HG02840 (cell line): ENCODE data around the gene ANKRD28.
"Not testable (repeated sequence)": the region's sequence is repeated elsewhere in the genome, so short reads cannot be mapped to it uniquely, and the experiment has no call there.

ENCODE experiments used
- ATAC-seq: cut with Tn5 transposase; IDR thresholded peaks from one replicate; pipeline ENCODE4 v1.9.1; 2021; ENCODE audit warnings: mild to moderate bottlenecking, moderate library complexity, moderate number of reproducible peaks; ENCODE audit not compliant: unreplicated experiment, low FRiP score

The ANKRD28 gene

DNA sequence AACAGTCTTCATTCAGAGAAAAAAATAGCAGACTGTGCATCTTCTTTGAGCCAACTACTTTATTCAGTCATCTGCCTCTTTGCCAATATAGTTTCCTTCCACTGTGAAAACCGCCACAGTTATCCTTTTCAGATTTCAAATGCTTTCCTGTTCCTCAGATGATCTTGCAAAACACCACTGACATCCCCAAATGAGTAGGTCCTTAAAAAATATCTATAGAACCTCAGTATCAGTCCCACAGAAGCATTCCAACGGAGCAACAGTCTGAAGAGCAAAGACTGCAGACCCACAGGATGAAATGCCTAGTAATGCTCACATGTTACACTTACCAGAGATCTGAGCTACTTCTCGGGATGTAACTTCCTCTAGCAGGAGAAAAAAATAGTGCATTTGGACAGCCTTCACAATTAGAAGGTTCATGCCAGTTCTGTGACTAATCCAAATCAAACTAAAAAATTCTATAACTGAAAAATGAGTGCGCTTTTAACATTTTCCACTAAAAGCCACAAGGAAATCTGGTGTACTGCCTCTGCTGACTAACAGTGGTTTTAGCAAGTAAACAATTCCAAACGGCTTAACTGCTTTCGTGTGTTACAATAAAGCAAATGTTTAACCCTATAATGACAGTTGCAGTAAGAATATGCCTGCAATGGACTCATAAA, at the start of gene ANKRD28:
ANKRD28 (minus strand) TSS at position 338 of the 662 bp plus-strand sequence. CDS start 1,458 bp downstream, outside the sequence.
- no peak for ATAC-seq

DNA sequence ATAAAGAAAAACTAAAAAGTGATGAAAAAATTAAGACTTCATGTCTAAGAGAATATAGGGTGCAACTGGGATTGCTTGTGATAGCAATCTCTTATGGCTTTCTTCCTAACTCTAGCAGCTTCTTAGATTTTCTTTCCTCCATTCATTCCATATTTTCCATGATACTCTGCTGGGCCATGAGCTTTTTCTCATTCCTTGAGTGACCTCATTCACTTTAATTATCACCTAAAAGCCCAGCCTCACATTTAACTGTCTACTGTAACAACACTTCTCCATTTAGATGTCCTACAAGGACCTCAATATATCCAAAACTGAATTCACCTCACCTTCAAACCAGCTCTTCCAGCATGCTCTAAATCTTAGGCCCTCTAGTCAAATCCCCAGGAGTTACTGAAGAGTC, 49.5 kb upstream of the ANKRD28 start:
- ATAC-seq: no peak

- no peak for ATAC-seq
These were observed 48.8 kb upstream of the ANKRD28 start for GRCh38 chr3:15846606-15847005.

DNA sequence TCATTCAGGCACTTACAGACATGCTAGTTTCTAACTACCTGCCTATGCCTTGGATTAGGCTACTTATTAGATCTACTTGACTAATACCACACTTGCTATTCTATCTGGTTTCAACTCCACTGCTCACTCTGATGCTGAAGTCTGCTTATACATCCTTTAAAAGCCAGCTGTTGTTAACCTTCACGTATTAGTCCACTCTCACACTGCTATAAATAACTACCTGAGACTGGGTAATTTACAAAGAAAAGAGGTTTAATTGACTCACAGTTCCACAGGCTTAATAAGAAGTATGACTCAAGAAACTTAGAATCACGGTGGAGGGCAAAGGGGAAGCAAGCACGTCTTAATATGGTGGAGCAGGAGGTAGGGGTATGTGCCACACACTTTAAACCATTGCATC, 47.7 kb upstream of the ANKRD28 start:
- ATAC-seq: no peak

- ATAC-seq: no peak
These were observed 47.1 kb upstream of the ANKRD28 start for GRCh38 chr3:15844889-15845288.

GRCh38 chr3:15841091-15841973, 43.6 kb upstream of the ANKRD28 start:
- not testable (repeated sequence) for ATAC-seq

GRCh38 chr3:15839568-15839967, 41.8 kb upstream of the ANKRD28 start:
- ATAC-seq: no peak

GRCh38 chr3:15831927-15832326, 34.1 kb upstream of the ANKRD28 start:
- ATAC-seq: no peak

GRCh38 chr3:15825016-15825415, 27.2 kb upstream of the ANKRD28 start:
- ATAC-seq: no peak

DNA sequence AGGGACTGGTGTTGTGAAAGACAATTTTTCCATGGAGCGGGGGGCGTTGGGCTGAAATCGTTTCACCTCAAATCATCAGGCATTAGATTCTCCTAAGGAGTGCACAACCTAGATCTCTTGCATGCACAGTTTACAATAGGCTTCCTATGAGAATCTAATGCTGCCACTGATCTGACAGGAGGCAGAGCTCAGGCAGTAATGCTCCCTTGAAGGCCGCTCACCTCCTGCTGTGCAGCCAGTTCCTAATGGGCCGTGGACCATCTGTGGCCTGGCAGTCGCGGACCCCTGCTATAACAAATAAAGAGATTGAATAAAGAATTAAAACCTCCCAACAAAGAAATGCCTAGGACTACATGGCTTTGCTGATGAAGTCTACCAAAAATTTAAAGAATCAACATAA, 25.3 kb upstream of the ANKRD28 start:
- ATAC-seq: no peak

- ATAC-seq: no peak
These were observed 24.5 kb upstream of the ANKRD28 start for GRCh38 chr3:15822281-15822680.

DNA sequence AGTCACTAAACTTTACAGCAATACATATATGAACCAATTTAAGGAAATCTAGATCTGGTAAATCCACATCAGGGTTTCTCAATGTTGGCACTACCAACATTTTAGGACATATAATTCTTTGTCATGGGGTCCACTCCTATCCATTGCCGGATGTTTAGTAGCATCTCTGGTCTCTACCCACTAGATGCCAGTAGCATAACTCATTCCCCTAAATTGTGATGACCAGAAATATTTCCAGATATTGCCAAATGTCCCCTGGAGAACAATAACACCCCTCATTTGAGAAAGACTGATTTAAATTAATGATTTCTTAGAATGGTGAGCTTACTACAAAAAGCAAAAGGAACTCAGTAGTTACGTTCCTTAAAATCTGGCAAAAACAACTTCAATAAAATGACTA, 23.1 kb upstream of the ANKRD28 start:
- ATAC-seq: no peak

- no peak for ATAC-seq
These were observed 21.8 kb upstream of the ANKRD28 start for GRCh38 chr3:15819576-15819975.

DNA sequence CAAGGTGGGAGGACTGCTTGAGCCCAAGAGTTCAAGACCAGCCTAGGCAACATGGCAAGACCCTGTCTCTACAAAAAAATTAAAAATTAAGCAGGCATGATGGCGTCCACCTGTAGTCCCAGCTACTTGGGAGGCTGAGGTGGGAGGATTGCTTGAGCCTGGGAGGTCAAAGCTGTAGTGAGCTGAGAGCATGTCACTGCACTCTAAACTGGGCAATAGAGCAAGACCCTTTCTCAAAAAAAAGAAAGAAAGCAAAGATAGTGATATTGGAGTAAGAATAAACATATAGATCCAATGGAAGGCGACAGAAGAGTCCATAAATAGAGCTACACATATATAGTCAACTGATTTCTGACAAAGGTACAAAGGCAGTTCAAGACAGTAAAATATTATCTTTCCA, 21.3 kb upstream of the ANKRD28 start:
- ATAC-seq: no peak

- no peak for ATAC-seq
These were observed 17.9 kb upstream of the ANKRD28 start for GRCh38 chr3:15815696-15816095.

DNA sequence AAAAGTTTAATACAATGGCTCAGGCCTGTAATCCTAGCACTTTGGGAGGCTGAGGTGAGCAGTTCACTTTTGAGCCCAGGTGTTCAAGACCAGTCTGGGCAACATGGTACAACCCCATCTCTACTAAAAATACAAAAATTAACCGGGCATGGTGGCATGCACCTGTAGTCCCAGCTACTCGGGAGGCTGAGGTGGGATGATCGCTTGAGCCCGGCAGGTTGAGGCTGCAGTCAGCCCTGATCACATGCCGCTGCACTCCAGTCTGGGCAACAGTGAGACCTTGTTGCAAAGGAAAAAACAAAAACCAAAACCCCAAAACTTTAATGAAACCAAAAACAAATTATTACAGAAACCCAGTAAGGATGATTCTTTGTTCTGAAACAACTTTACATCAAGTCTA, 15.3 kb upstream of the ANKRD28 start:
- not testable (repeated sequence) for ATAC-seq

GRCh38 chr3:15812183-15812582, 14.4 kb upstream of the ANKRD28 start:
- ATAC-seq: no peak

GRCh38 chr3:15810702-15811101, 12.9 kb upstream of the ANKRD28 start:
- no peak for ATAC-seq

DNA sequence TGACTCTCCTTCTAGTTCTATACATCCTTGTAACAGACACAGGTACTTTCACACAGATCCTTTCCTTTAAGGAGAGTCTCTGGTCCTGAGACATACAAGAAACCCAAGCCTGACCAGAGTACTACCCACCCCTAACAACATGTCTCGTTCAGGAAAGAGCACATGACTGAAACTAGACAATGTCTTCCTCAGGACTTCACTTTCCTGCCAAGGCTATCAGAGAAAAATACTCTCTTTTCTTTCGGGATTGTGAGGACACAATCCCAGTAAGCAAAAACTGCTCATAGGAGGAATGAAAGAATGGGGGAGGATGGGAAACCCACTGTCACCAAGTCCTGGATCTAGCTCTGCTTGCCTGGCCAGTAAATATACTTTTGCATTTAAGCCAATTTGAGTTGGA, 11.5 kb upstream of the ANKRD28 start:
- ATAC-seq: no peak

DNA sequence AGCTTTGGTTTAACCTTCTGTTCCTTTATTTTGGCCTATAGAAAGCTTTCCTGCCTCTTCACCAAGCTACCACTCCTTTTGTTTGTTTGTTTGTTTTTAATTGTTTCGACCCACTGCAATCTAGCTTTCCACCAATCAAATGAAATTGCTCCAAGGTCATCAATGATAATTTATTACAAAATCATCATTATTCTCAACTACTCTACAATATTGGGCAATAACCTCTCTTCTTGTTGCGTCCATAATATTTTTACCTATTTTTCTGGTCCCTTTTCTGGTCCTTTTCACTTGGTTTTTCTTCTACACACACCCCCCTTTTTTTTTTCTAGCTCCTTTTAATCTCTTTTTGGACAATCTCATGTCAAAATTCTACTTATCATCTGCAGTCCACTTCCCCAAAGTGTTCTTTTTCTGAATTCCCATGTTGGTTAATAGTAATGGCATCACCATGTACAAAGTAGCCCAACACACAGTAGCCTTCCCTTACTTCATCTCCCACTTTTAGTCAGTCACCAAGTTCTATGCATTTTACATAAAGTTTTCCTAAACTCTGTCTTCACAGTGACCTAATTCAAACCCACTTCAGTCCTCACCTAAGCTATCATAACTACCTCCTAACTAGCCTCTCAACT, 11.0 kb upstream of the ANKRD28 start:
- ATAC-seq: no peak

- ATAC-seq: peak; percentile 73
These were observed 8.0 kb upstream of the ANKRD28 start for GRCh38 chr3:15805756-15806266.
